H9 (cell line): ENCODE results near the gene ELF2. TPM values are rescaled to one million over a fixed set of nuclear protein-coding genes. Genes with fewer than 3 reads are reported as not detected.

Source experiments
- DNase-seq: peaks from one replicate; pipeline ENCODE4 v3.0.0-alpha.2; 2017
- H2AFZ ChIP-seq: one replicate; pipeline ENCODE4 v1.6.1; 2013; ENCODE audit warnings: mild to moderate bottlenecking, low read length, control low read depth, moderate library complexity
- H2AK5ac ChIP-seq: 2 replicates; pipeline ENCODE4 v1.6.1; 2013; ENCODE audit warnings: low read length, control low read depth, mixed read lengths; ENCODE audit not compliant: insufficient read length
- H2BK120ac ChIP-seq: one replicate; pipeline ENCODE4 v1.6.1; 2013; ENCODE audit warnings: low read depth, mild to moderate bottlenecking, low read length, control low read depth, inconsistent platforms; ENCODE audit not compliant: poor library complexity, severe bottlenecking
- H2BK12ac ChIP-seq: 2 replicates; pipeline ENCODE4 v1.6.1; 2013; ENCODE audit warnings: low read length, control low read depth, mixed read lengths, low read depth; ENCODE audit not compliant: insufficient read length
- H2BK15ac ChIP-seq: 2 replicates; pipeline ENCODE4 v1.6.1; 2013; ENCODE audit warnings: low read depth, low read length, control low read depth
- H2BK20ac ChIP-seq: one replicate; pipeline ENCODE4 v1.6.1; 2013; ENCODE audit warnings: low read depth, mild to moderate bottlenecking, low read length, control low read depth, inconsistent platforms; ENCODE audit not compliant: poor library complexity, severe bottlenecking
- H2BK5ac ChIP-seq: 2 replicates; pipeline ENCODE4 v1.6.1; 2013; ENCODE audit warnings: low read length, control low read depth, mixed read lengths; ENCODE audit not compliant: insufficient read length
- H3K14ac ChIP-seq: 2 replicates; pipeline ENCODE4 v1.6.1; 2013; ENCODE audit warnings: low read length, control low read depth; ENCODE audit not compliant: insufficient read depth
- H3K18ac ChIP-seq: 2 replicates; pipeline ENCODE4 v1.6.1; 2013; ENCODE audit warnings: low read depth, mild to moderate bottlenecking, mixed read lengths, low read length, control low read depth; ENCODE audit not compliant: insufficient read length
- H3K23ac ChIP-seq: 2 replicates; pipeline ENCODE4 v1.6.1; 2013; ENCODE audit warnings: low read length, control low read depth, mixed read lengths, low read depth; ENCODE audit not compliant: insufficient read length
- H3K23me2 ChIP-seq: 2 replicates; pipeline ENCODE4 v1.6.1; 2013; ENCODE audit warnings: low read depth, mild to moderate bottlenecking, mixed read lengths, low read length, control low read depth; ENCODE audit not compliant: insufficient read length, poor library complexity, severe bottlenecking
- H3K27ac ChIP-seq: 2 replicates; pipeline ENCODE4 v1.5.1; 2013; ENCODE audit warnings: low read length, control low read depth, mixed read lengths, low read depth; ENCODE audit not compliant: insufficient read length
- H3K27me3 ChIP-seq: 2 replicates; pipeline ENCODE4 v1.6.1; 2013; ENCODE audit warnings: low read length, control low read depth, inconsistent platforms; ENCODE audit not compliant: insufficient read depth
- H3K4ac ChIP-seq: 2 replicates; pipeline ENCODE4 v1.6.1; 2013; ENCODE audit warnings: low read depth, mild to moderate bottlenecking, control low read depth, inconsistent platforms, low read length, moderate library complexity
- H3K4me1 ChIP-seq: 2 replicates; pipeline ENCODE4 v1.6.1; 2013; ENCODE audit warnings: low read length, control low read depth, inconsistent platforms; ENCODE audit not compliant: insufficient read depth
- H3K4me2 ChIP-seq: 2 replicates; pipeline ENCODE4 v1.6.1; 2013; ENCODE audit warnings: low read length, control low read depth, mixed read lengths; ENCODE audit not compliant: insufficient read length, insufficient read depth
- H3K56ac ChIP-seq: 2 replicates; pipeline ENCODE4 v1.6.1; 2013; ENCODE audit warnings: low read depth, mild to moderate bottlenecking, mixed read lengths, low read length, control low read depth; ENCODE audit not compliant: insufficient read length
- H3K79me1 ChIP-seq: 2 replicates; pipeline ENCODE4 v1.6.1; 2013; ENCODE audit warnings: low read depth, mild to moderate bottlenecking, moderate library complexity, low read length, control low read depth, inconsistent platforms; ENCODE audit not compliant: insufficient read depth, poor library complexity, severe bottlenecking
- H3K79me2 ChIP-seq: 2 replicates; pipeline ENCODE4 v1.6.1; 2013; ENCODE audit warnings: low read length, control low read depth, inconsistent platforms; ENCODE audit not compliant: insufficient read depth
- H3K9ac ChIP-seq: 2 replicates; pipeline ENCODE4 v1.6.1; 2013; ENCODE audit warnings: low read length, control low read depth, mixed read lengths; ENCODE audit not compliant: insufficient read length; ENCODE audit errors: extremely low read depth
- H3K9me3 ChIP-seq: one replicate; pipeline ENCODE4 v1.6.1; 2013; ENCODE audit warnings: low read depth, low read length, inconsistent platforms; ENCODE audit not compliant: control insufficient read depth
- H3T11ph ChIP-seq: one replicate; pipeline ENCODE4 v1.6.1; 2013; ENCODE audit warnings: mild to moderate bottlenecking, low read length, control low read depth, inconsistent platforms
- H4K20me1 ChIP-seq: one replicate; pipeline ENCODE4 v1.6.1; 2013; ENCODE audit not compliant: control insufficient read depth, insufficient read length, insufficient read depth
- H4K5ac ChIP-seq: 2 replicates; pipeline ENCODE4 v1.6.1; 2013; ENCODE audit warnings: low read depth, mild to moderate bottlenecking, mixed read lengths, low read length, control low read depth; ENCODE audit not compliant: insufficient read length
- H4K8ac ChIP-seq: replicated peaks from 2 replicates; pipeline ENCODE4 v1.6.1; 2013; ENCODE audit warnings: low read length, control low read depth, mixed read lengths, low read depth; ENCODE audit not compliant: insufficient read length
- H4K91ac ChIP-seq: 2 replicates; pipeline ENCODE4 v1.6.1; 2013; ENCODE audit warnings: low read depth, mild to moderate bottlenecking, moderate library complexity, mixed read lengths, low read length, control low read depth; ENCODE audit not compliant: insufficient read length
- H3K27ac Mint-ChIP-seq, 3 experiments: 2 replicates in 2 of 3; 3 replicates in 1 of 3; pipeline ENCODE4 v1.8.0; 2020 to 2021; ENCODE audit warnings: mixed read lengths in 3 of 3, mild to moderate bottlenecking in 1 of 3, moderate library complexity in 1 of 3
- H3K27me3 Mint-ChIP-seq: 2 replicates; pipeline ENCODE4 v1.8.0; 2021; ENCODE audit warnings: low read depth, mild to moderate bottlenecking, moderate library complexity, mixed read lengths
- H3K36me3 Mint-ChIP-seq, 3 experiments: 2 replicates in 2 of 3; 3 replicates in 1 of 3; pipeline ENCODE4 v1.8.0; 2020 to 2021; ENCODE audit warnings: low read depth in 3 of 3, mixed read lengths in 3 of 3; ENCODE audit not compliant: insufficient read depth in 1 of 3
- H3K4me1 Mint-ChIP-seq, 2 experiments: 2 replicates each; pipeline ENCODE4 v1.8.0; 2020; ENCODE audit warnings: mixed read lengths in 2 of 2
- H3K4me3 Mint-ChIP-seq, 2 experiments: 2 replicates in 1 of 2; 3 replicates in 1 of 2; pipeline ENCODE4 v1.8.0; 2020 to 2021; ENCODE audit warnings: mild to moderate bottlenecking in 2 of 2, mixed read lengths in 2 of 2, moderate library complexity in 1 of 2
- H3K9me3 Mint-ChIP-seq, 2 experiments: 2 replicates in 1 of 2; 3 replicates in 1 of 2; pipeline ENCODE4 v1.8.0; 2020; ENCODE audit warnings: mild to moderate bottlenecking in 2 of 2, mixed read lengths in 2 of 2, moderate library complexity in 1 of 2
- total RNA-seq: library from RNA; stranded (reverse); gene quantifications from 2 replicates; pipeline ENCODE4 v1.2.1, GENCODE V29; 2021
- TF ChIP-seq, protein P1 (sequence below): fragments of 200-600 bp; sonication (generic); conservative IDR thresholded peaks from 3 replicates; pipeline ENCODE4 v1.8.0; 2021; ENCODE audit warnings: antibody characterized with exemption, mild to moderate bottlenecking

ELF2 gene
- total RNA-seq, 1 experiment from 2014 or later = 49.6 TPM

- no peak overlapping the region for H3K9ac ChIP-seq
- no peaks in the 10 kb centered on the region for H3K79me1 ChIP-seq
- no peak overlapping the region for H2AK5ac ChIP-seq
- H3K4me1 Mint-ChIP-seq = peaks cover 23 to 25% of the 10 kb centered on the region in 2 experiments
- H3K27ac ChIP-seq = no peak overlapping the region
- no peaks in the 10 kb centered on the region for H3K9me3 ChIP-seq
- no peak for DNase-seq
- H3K56ac ChIP-seq = no peak overlapping the region
- no peaks in the 10 kb centered on the region for H3K27me3 Mint-ChIP-seq
- no peak overlapping the region for H3K4me2 ChIP-seq
- TF ChIP-seq, protein P1, sequence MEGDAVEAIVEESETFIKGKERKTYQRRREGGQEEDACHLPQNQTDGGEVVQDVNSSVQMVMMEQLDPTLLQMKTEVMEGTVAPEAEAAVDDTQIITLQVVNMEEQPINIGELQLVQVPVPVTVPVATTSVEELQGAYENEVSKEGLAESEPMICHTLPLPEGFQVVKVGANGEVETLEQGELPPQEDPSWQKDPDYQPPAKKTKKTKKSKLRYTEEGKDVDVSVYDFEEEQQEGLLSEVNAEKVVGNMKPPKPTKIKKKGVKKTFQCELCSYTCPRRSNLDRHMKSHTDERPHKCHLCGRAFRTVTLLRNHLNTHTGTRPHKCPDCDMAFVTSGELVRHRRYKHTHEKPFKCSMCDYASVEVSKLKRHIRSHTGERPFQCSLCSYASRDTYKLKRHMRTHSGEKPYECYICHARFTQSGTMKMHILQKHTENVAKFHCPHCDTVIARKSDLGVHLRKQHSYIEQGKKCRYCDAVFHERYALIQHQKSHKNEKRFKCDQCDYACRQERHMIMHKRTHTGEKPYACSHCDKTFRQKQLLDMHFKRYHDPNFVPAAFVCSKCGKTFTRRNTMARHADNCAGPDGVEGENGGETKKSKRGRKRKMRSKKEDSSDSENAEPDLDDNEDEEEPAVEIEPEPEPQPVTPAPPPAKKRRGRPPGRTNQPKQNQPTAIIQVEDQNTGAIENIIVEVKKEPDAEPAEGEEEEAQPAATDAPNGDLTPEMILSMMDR = no peak
- no peaks in the 10 kb centered on the region for H3K23me2 ChIP-seq
- no peak overlapping the region for H2BK120ac ChIP-seq
- H4K8ac ChIP-seq = no peak overlapping the region
- peaks cover 10 to 43% (median 38%) of the 10 kb centered on the region in 3 experiments; a peak in 6 of 7 replicates for H3K36me3 Mint-ChIP-seq
- no peak overlapping the region for H3K14ac ChIP-seq
- no peak overlapping the region for H3K27ac Mint-ChIP-seq
- H3K23ac ChIP-seq = no peak overlapping the region
- no peaks in the 10 kb centered on the region for H3K79me2 ChIP-seq
- no peak overlapping the region for H3T11ph ChIP-seq
- H4K20me1 ChIP-seq = no peaks in the 10 kb centered on the region
- no peak overlapping the region for H2BK12ac ChIP-seq
- no peak overlapping the region for H3K18ac ChIP-seq
- H3K4me3 Mint-ChIP-seq = no peak overlapping the region
- H3K27me3 ChIP-seq = no peaks in the 10 kb centered on the region
- H2BK15ac ChIP-seq = no peak overlapping the region
- H3K4ac ChIP-seq = no peak overlapping the region
- H4K91ac ChIP-seq = no peak overlapping the region
- H3K4me1 ChIP-seq = peaks cover 4% of the 10 kb centered on the region
- no peak overlapping the region for H2BK5ac ChIP-seq
- no peaks in the 10 kb centered on the region for H3K9me3 Mint-ChIP-seq
- H2AFZ ChIP-seq = no peak overlapping the region
- H4K5ac ChIP-seq = no peak overlapping the region
- no peak overlapping the region for H2BK20ac ChIP-seq
Measured at GRCh38 chr4:139134403-139134802, 42.6 kb downstream of the ELF2 start.
